GM04503 (cell line): ENCODE data around the gene AKR1C3.
"Not testable (repeated sequence)": the region's sequence is repeated elsewhere in the genome, so short reads cannot be mapped to it uniquely, and the experiment has no call there.

Experiments used
- DNase-seq: peaks from one replicate; pipeline ENCODE4 v3.0.0-alpha.2; 2012; ENCODE audit warnings: low read depth

Gene AKR1C3

GRCh38 chr10:5089865-5090264, 4.3 kb upstream of the AKR1C3 start:
- no peak for DNase-seq

GRCh38 chr10:5090551-5090950, 3.7 kb upstream of the AKR1C3 start:
- DNase-seq = no peak

GRCh38 chr10:5091196-5091595, 3.0 kb upstream of the AKR1C3 start:
- no peak for DNase-seq

- no peak for DNase-seq
These were observed 1.8 kb upstream of the AKR1C3 start for GRCh38 chr10:5092375-5092774.

GRCh38 chr10:5092848-5093790, 1.1 kb upstream of the AKR1C3 start:
- no peak for DNase-seq

- DNase-seq = no peak
These were observed 1.5 kb downstream of the AKR1C3 start for GRCh38 chr10:5095687-5096086.

GRCh38 chr10:5096108-5096507, 1.9 kb downstream of the AKR1C3 start:
- no peak for DNase-seq

GRCh38 chr10:5102479-5102878, 8.3 kb downstream of the AKR1C3 start:
- not testable (repeated sequence) for DNase-seq

GRCh38 chr10:5103481-5103880, 9.3 kb downstream of the AKR1C3 start:
- no peak for DNase-seq

GRCh38 chr10:5105626-5106025, 11.4 kb downstream of the AKR1C3 start:
- no peak for DNase-seq

- DNase-seq = no peak
These were observed 12.3 kb downstream of the AKR1C3 start for GRCh38 chr10:5106553-5106952.

- no peak for DNase-seq
These were observed 13.8 kb downstream of the AKR1C3 start for GRCh38 chr10:5107860-5108526.

GRCh38 chr10:5108658-5109416, 14.6 kb downstream of the AKR1C3 start:
- no peak for DNase-seq

- DNase-seq = not testable (repeated sequence)
These were observed 15.6 kb downstream of the AKR1C3 start for GRCh38 chr10:5109861-5110260.

- DNase-seq = no peak
These were observed 22.4 kb downstream of the AKR1C3 start for GRCh38 chr10:5116621-5117020.

- DNase-seq = no peak
These were observed 22.8 kb downstream of the AKR1C3 start for GRCh38 chr10:5117026-5117425.

- DNase-seq = not testable (repeated sequence)
These were observed 25.8 kb downstream of the AKR1C3 start for GRCh38 chr10:5119997-5120396.

- DNase-seq = no peak
These were observed 29.7 kb downstream of the AKR1C3 start for GRCh38 chr10:5123886-5124285.

GRCh38 chr10:5125315-5126044, 31.3 kb downstream of the AKR1C3 start:
- no peak for DNase-seq

GRCh38 chr10:5135581-5135980, 41.4 kb downstream of the AKR1C3 start:
- DNase-seq = no peak

GRCh38 chr10:5136468-5137087, 42.4 kb downstream of the AKR1C3 start:
- DNase-seq = no peak
